Neural cell (in vitro differentiated cells): ENCODE data around the gene EEPD1. TPM values are rescaled to one million over a fixed set of nuclear protein-coding genes. Genes with fewer than 3 reads are reported as not detected.

Experiments
- H2AFZ ChIP-seq: fragments of 200-600, 300-800 bp; sonication (generic), shearing (Covaris generic); 2 replicates; pipeline ENCODE4 v1.6.0; 2014; ENCODE audit warnings: low read depth, mild to moderate bottlenecking, antibody characterized with exemption, low read length, moderate library complexity
- H3F3A ChIP-seq: fragments of 200-600 bp; shearing (Covaris generic); 2 replicates; pipeline ENCODE4 v1.6.1; 2016; ENCODE audit warnings: mild to moderate bottlenecking, moderate library complexity, mixed read lengths, antibody characterized with exemption, low read length; ENCODE audit not compliant: insufficient read depth, poor library complexity, severe bottlenecking
- H3K27ac ChIP-seq: fragments of 200-600, 300-800 bp; sonication (generic), shearing (Covaris generic); 2 replicates; pipeline ENCODE4 v1.5.1; 2014; ENCODE audit warnings: mild to moderate bottlenecking, low read length, moderate library complexity
- H3K27me3 ChIP-seq: fragments of 300-800, 200-600 bp; sonication (generic), shearing (Covaris generic); 2 replicates; pipeline ENCODE4 v1.6.0; 2014; ENCODE audit warnings: mild to moderate bottlenecking, low read depth, low read length, moderate library complexity; ENCODE audit not compliant: insufficient read depth
- H3K36me3 ChIP-seq: fragments of 300-800, 200-600 bp; sonication (generic), shearing (Covaris generic); 2 replicates; pipeline ENCODE4 v1.5.1; 2014; ENCODE audit warnings: mild to moderate bottlenecking, antibody characterized with exemption, low read length, moderate library complexity; ENCODE audit not compliant: insufficient read depth
- H3K4me2 ChIP-seq: fragments of 300-800, 200-600 bp; sonication (generic), shearing (Covaris generic); 2 replicates; pipeline ENCODE4 v1.6.0; 2014; ENCODE audit warnings: mild to moderate bottlenecking, low read length
- H3K4me3 ChIP-seq: fragments of 300-800, 200-600 bp; sonication (generic), shearing (Covaris generic); 2 replicates; pipeline ENCODE4 v1.5.1; 2014; ENCODE audit warnings: mild to moderate bottlenecking, low read length, moderate library complexity
- H3K79me2 ChIP-seq: fragments of 200-600 bp; shearing (Covaris generic); replicated peaks from 2 replicates; pipeline ENCODE4 v1.6.0; 2014; ENCODE audit warnings: mild to moderate bottlenecking, low read length, moderate library complexity; ENCODE audit not compliant: insufficient read depth
- H3K9ac ChIP-seq: fragments of 300-800, 200-600 bp; sonication (generic), shearing (Covaris generic); 2 replicates; pipeline ENCODE4 v1.6.1; 2016; ENCODE audit warnings: mild to moderate bottlenecking, low read length, mixed read lengths
- H3K9me2 ChIP-seq: fragments of 200-600 bp; shearing (Covaris generic); 2 replicates; pipeline ENCODE4 v1.6.1; 2016; ENCODE audit warnings: mild to moderate bottlenecking, low read length, mixed read lengths; ENCODE audit not compliant: insufficient read depth
- H3K9me3 ChIP-seq: fragments of 200-600, 300-800 bp; sonication (generic), shearing (Covaris generic); 2 replicates; pipeline ENCODE4 v1.6.1; 2016; ENCODE audit warnings: mild to moderate bottlenecking, mixed run types, low read length, moderate library complexity, mixed read lengths
- H4K20me1 ChIP-seq: fragments of 200-600 bp; shearing (Covaris generic); 2 replicates; pipeline ENCODE4 v1.6.1; 2016; ENCODE audit warnings: mild to moderate bottlenecking, mixed run types; ENCODE audit not compliant: insufficient read depth
- CTCF ChIP-seq: fragments of 450-650 bp; IDR thresholded peaks from 2 replicates; pipeline ENCODE4 v1.5.1; 2014; ENCODE audit warnings: antibody characterized with exemption, mild to moderate bottlenecking, moderate library complexity; ENCODE audit not compliant: poor library complexity, severe bottlenecking
- EP300 ChIP-seq: fragments of 450-650 bp; conservative IDR thresholded peaks from 2 replicates; pipeline ENCODE4 v1.6.1; 2014; ENCODE audit warnings: antibody characterized with exemption, mild to moderate bottlenecking, moderate library complexity; ENCODE audit not compliant: poor library complexity, severe bottlenecking
- EZH2 ChIP-seq: fragments of 200-600, 300-800 bp; shearing (Covaris generic), sonication (generic); IDR thresholded peaks from 2 replicates; pipeline ENCODE4 v1.6.1; 2014; ENCODE audit warnings: antibody characterized with exemption, low read length, borderline replicate concordance, mild to moderate bottlenecking; ENCODE audit not compliant: insufficient read depth, poor library complexity, severe bottlenecking
- MXI1 ChIP-seq: fragments of 450-650 bp; conservative IDR thresholded peaks from 2 replicates; pipeline ENCODE4 v1.6.1; 2014; ENCODE audit warnings: antibody characterized with exemption, mild to moderate bottlenecking; ENCODE audit not compliant: poor library complexity, severe bottlenecking
- POLR2AphosphoS5 ChIP-seq: IDR thresholded peaks from 2 replicates; pipeline ENCODE4 v1.6.1; 2012
- RAD21 ChIP-seq: fragments of 450-650 bp; conservative IDR thresholded peaks from 2 replicates; pipeline ENCODE4 v1.6.1; 2014; ENCODE audit warnings: antibody characterized with exemption, mild to moderate bottlenecking, moderate library complexity
- REST ChIP-seq: IDR thresholded peaks from 2 replicates; pipeline ENCODE4 v1.6.1; 2012; ENCODE audit warnings: borderline replicate concordance
- SMC3 ChIP-seq: fragments of 450-650 bp; conservative IDR thresholded peaks from 2 replicates; pipeline ENCODE4 v1.6.1; 2014; ENCODE audit warnings: antibody characterized with exemption, mild to moderate bottlenecking, moderate library complexity; ENCODE audit not compliant: poor library complexity
- TAF1 ChIP-seq: IDR thresholded peaks from 2 replicates; pipeline ENCODE4 v1.6.1; 2012; ENCODE audit warnings: low read depth
- polyA plus RNA-seq: library from polyadenylated mRNA; depleted of rRNA; stranded (reverse); fragments of >200 nt; gene quantifications from 2 replicates; pipeline ENCODE4 v1.2.3, GENCODE V29; 2014

The EEPD1 gene
- polyA plus RNA-seq, 1 donor from 2014 or later = 4.2 TPM

GRCh38 chr7:36272567-36273269 lies 119.7 kb downstream of the EEPD1 start:
- no peak overlapping the region for H3K27ac ChIP-seq
- H3K9me3 ChIP-seq = no peaks in the 10 kb centered on the region
- no peaks in the 10 kb centered on the region for H3K9me2 ChIP-seq
- H2AFZ ChIP-seq = no peak overlapping the region
- no peak overlapping the region for H3K9ac ChIP-seq
- no peaks in the 10 kb centered on the region for H3K27me3 ChIP-seq
- H4K20me1 ChIP-seq = no peaks in the 10 kb centered on the region
- H3K4me2 ChIP-seq = no peak overlapping the region
- H3K36me3 ChIP-seq = no peaks in the 10 kb centered on the region
- H3K79me2 ChIP-seq = no peaks in the 10 kb centered on the region
- no peak overlapping the region for H3K4me3 ChIP-seq
- no peak for TF ChIP-seq CTCF
- no peak for TF ChIP-seq POLR2AphosphoS5
- TF ChIP-seq MXI1 = no peak
- TF ChIP-seq TAF1 = no peak
- no peak for TF ChIP-seq EZH2
- no peak for TF ChIP-seq EP300
- no peak for TF ChIP-seq SMC3
- TF ChIP-seq RAD21 = no peak
- no peak for TF ChIP-seq REST
- H3F3A ChIP-seq = no peaks in the 10 kb centered on the region

GRCh38 chr7:36273836-36274235 lies 120.8 kb downstream of the EEPD1 start:
- no peaks in the 10 kb centered on the region for H3K27me3 ChIP-seq
- no peaks in the 10 kb centered on the region for H3K9me2 ChIP-seq
- H3K79me2 ChIP-seq = no peaks in the 10 kb centered on the region
- no peaks in the 10 kb centered on the region for H3K36me3 ChIP-seq
- H2AFZ ChIP-seq = no peak overlapping the region
- H3K4me3 ChIP-seq = no peak overlapping the region
- H4K20me1 ChIP-seq = no peaks in the 10 kb centered on the region
- TF ChIP-seq POLR2AphosphoS5 (no peak), MXI1 (no peak), RAD21 (no peak), EZH2 (no peak), EP300 (no peak), CTCF (no peak), SMC3 (no peak), REST (no peak), TAF1 (no peak)
- H3K4me2 ChIP-seq = no peak overlapping the region
- no peak overlapping the region for H3K9ac ChIP-seq
- H3F3A ChIP-seq = no peaks in the 10 kb centered on the region
- H3K9me3 ChIP-seq = no peaks in the 10 kb centered on the region
- no peak overlapping the region for H3K27ac ChIP-seq
